IgD-negative memory B cell (primary cell): Measurements from ENCODE around the gene SUV39H2. TPM values are rescaled to one million over a fixed set of nuclear protein-coding genes. Genes with fewer than 3 reads are reported as not detected.
A peak's percentile ranks its signal among the peaks of the same experiment; 100 is the strongest.
"Not testable (repeated sequence)": the region's sequence is repeated elsewhere in the genome, so short reads cannot be mapped to it uniquely, and the experiment has no call there.

ENCODE experiments used
- H3K27ac Mint-ChIP-seq, 3 donors: one replicate each; pipeline ENCODE4 v1.8.0; 2020 to 2022; ENCODE audit warnings: mild to moderate bottlenecking in 3 of 3, mixed read lengths in 3 of 3, moderate library complexity in 1 of 3
- H3K27me3 Mint-ChIP-seq: one replicate; pipeline ENCODE4 v1.8.0; 2021; ENCODE audit warnings: mixed read lengths
- H3K36me3 Mint-ChIP-seq: one replicate; pipeline ENCODE4 v1.8.0; 2020; ENCODE audit warnings: mild to moderate bottlenecking, mixed read lengths
- H3K4me1 Mint-ChIP-seq, 3 donors: one replicate each; pipeline ENCODE4 v1.8.0; 2020 to 2022; ENCODE audit warnings: mixed read lengths in 3 of 3, mild to moderate bottlenecking in 1 of 3
- H3K4me3 Mint-ChIP-seq, 4 donors: one replicate each; pipeline ENCODE4 v1.8.0; 2020 to 2022; ENCODE audit warnings: mild to moderate bottlenecking in 4 of 4, mixed read lengths in 4 of 4, moderate library complexity in 3 of 4
- H3K9me3 Mint-ChIP-seq, 3 donors: one replicate each; pipeline ENCODE4 v1.8.0; 2020 to 2021; ENCODE audit warnings: mixed read lengths in 3 of 3, mild to moderate bottlenecking in 1 of 3
- polyA plus RNA-seq: library from polyadenylated mRNA; unstranded; fragments of 300-500 nt; fragmentation: Illumina TruSeq; gene quantifications from one replicate; pipeline ENCODE4 v1.2.3, GENCODE V29; 2021

Gene SUV39H2
- polyA plus RNA-seq, 1 donor from 2014 or later, result 0.43 TPM

DNA sequence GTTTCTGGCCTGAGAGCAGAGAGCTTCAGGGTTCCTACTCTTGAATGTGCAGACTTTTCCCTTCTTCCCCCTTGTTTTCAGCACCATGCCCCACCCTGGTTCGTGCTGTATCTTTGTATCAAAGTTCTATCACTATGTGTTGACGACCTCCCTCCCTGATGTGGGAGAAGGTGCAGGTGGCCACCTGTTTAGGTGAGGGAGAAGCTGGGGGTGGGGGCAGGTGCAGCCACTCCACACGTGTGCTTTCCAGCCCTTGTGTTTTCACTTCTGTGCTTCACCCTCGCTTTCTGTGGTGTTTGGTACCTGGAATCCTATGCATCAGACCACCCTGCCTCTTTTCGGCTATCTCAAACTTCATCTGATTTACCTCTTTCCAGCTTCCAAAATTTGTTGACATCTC, 19.6 kb upstream of the SUV39H2 start:
- H3K4me1 Mint-ChIP-seq, result peaks cover 0 to 5% (median 3%) of the 10 kb centered on the region in 3 donors
- H3K9me3 Mint-ChIP-seq, result no peaks in the 10 kb centered on the region
- H3K27me3 Mint-ChIP-seq, result no peaks in the 10 kb centered on the region
- no peak overlapping the region for H3K4me3 Mint-ChIP-seq
- H3K36me3 Mint-ChIP-seq, result peaks cover 5% of the 10 kb centered on the region
- peak overlapping the region in 1 of 3 donors; percentile 47 for H3K27ac Mint-ChIP-seq

DNA sequence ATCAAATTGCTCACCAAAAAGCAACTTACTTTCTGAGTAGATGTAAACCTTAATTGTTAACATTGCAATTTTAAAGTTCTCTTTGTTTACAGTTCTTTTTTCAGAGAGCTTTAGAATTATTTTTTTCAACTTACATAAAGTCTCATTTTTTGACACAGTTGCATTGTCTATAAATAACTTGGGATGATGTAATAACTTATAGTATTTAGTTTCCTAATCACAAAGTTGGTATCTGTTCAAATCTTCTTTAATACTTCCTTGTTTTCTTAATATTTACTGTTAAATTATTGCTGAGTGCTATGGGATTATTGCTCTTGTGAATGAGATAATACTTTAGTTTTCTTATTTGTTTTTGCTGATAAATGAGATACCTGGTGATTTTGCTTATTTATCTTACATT, 18.9 kb upstream of the SUV39H2 start:
- Mint-ChIP-seq H3K27ac (no peak overlapping the region), H3K4me1 (peaks cover 0 to 5% (median 3%) of the 10 kb centered on the region in 3 donors), H3K36me3 (peaks cover 5% of the 10 kb centered on the region), H3K9me3 (no peaks in the 10 kb centered on the region), H3K27me3 (no peaks in the 10 kb centered on the region), H3K4me3 (no peak overlapping the region)

DNA sequence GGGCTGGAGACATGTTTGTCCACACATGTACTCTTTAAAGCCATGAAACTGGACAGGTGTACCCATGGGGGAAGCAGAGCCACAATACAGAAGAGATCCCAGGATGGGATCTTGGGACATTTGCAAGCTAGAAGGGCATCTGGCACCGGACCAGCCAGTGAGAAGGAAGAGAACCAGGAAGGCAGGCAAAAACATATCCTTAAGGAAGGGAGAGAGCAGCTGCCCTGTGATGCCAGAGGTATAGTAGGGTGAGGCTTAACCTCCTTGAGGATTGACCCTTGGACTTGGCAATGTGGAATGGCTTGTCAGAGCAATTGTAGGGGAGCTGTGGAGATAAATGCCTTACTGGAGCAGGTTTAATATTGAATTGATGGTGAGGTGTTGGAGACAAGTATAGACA, 17.9 kb upstream of the SUV39H2 start:
- H3K27ac Mint-ChIP-seq, result no peak overlapping the region
- peaks cover 0 to 5% (median 3%) of the 10 kb centered on the region in 3 donors for H3K4me1 Mint-ChIP-seq
- H3K27me3 Mint-ChIP-seq, result no peaks in the 10 kb centered on the region
- no peak overlapping the region for H3K4me3 Mint-ChIP-seq
- peaks cover 5% of the 10 kb centered on the region for H3K36me3 Mint-ChIP-seq
- H3K9me3 Mint-ChIP-seq, result no peaks in the 10 kb centered on the region

DNA sequence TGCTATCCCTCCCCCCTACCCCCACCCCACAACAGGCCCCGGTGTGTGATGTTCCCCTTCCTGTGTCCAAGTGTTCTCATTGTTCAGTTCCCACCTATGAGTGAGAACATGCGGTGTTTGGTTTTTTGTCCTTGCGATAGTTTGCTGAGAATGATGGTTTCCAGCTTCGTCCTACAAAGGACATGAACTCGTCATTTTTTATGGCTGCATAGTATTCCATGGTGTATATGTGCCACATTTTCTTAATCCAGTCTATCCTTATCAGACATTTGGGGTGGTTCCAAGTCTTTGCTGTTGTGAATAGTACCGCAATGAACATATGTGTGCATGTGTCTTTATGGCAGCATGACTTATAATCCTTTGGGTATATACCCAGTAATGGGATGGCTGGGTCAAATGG, 14.2 kb upstream of the SUV39H2 start:
- H3K36me3 Mint-ChIP-seq, H3K4me3 Mint-ChIP-seq: not testable (repeated sequence)

DNA sequence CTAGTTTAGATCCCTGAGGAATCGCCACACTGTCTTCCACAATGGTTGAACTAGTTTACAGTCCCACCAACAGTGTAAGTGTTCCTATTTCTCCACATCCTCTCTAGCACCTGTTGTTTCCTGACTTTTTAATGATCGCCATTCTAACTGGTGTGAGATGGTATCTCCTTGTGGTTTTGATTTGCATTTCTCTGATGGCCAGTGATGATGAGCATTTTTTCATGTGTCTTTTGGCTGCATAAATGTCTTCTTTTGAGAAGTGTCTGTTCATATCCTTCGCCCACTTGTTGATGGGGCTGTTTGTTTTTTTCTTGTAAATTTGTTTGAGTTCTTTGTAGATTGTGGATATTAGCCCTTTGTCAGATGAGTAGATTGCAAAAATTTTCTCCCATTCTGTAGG, 13.8 kb upstream of the SUV39H2 start:
- H3K4me1 Mint-ChIP-seq, H3K4me3 Mint-ChIP-seq, H3K27me3 Mint-ChIP-seq, H3K27ac Mint-ChIP-seq, H3K36me3 Mint-ChIP-seq, H3K9me3 Mint-ChIP-seq: not testable (repeated sequence)

More for the DNA sequence above, 14.2 kb upstream of the SUV39H2 start:
- H3K27me3 Mint-ChIP-seq, H3K27ac Mint-ChIP-seq, H3K4me1 Mint-ChIP-seq, H3K9me3 Mint-ChIP-seq: not testable (repeated sequence)

DNA sequence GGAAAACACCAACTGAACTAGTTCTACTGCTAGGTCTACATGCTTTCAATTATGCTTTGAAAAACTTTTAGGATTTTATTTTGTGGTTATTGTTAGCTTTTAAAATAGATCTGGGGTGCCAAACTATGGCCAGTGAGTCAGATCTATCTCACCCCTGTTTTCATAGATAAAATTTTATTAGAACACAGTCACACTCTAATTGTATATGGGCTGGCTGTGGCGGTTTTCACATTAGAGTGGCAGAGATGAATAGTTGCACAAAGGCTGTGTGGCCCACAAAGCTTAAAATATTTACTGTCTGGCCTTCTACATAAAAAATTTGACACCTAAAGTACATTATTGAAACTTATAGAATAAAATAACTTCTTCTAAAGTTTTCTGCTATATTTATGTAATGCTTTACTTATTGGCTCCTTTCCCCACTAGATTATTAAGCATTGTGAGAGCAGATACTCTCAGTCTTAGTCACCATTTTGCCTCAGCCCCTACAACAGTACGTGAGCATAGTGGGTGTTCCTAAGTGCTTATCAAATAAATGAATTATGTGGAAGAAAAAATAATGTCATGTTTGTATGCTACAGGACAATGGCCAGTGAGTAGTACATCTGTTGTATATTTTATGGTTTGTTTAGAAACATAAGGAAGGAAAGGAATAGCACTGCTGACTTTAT, 5.4 kb upstream of the SUV39H2 start:
- Mint-ChIP-seq H3K27ac (peak overlapping the region in 1 of 3 donors; percentile 28), H3K36me3 (no peaks in the 10 kb centered on the region), H3K27me3 (no peaks in the 10 kb centered on the region), H3K4me3 (no peak overlapping the region), H3K4me1 (peaks cover 4 to 9% (median 8%) of the 10 kb centered on the region in 3 donors), H3K9me3 (no peaks in the 10 kb centered on the region)

DNA sequence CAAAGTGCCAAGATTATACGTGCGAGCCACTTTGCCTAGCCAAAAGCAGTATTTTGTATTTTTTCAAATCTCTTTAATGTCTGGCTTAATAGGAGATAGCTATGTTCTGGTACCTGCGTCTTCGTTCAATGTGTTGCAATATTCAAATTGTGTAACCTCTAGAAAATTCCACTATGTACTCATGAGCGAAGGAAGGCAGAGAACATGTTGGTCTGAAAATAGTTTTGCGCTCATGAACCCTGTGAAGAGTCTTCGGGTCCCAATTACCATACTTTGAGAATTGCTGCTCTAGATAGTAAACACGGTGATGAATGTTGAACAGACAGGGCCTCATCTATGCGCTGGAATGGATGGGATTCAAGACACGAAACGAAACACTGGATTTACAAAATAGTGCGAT, 2.7 kb upstream of the SUV39H2 start:
- Mint-ChIP-seq H3K4me1 (peaks cover 4 to 14% (median 14%) of the 10 kb centered on the region in 3 donors), H3K27ac (no peak overlapping the region), H3K4me3 (peak overlapping the region in 1 of 4 donors; percentile 96), H3K36me3 (no peaks in the 10 kb centered on the region), H3K9me3 (no peaks in the 10 kb centered on the region), H3K27me3 (no peaks in the 10 kb centered on the region)

DNA sequence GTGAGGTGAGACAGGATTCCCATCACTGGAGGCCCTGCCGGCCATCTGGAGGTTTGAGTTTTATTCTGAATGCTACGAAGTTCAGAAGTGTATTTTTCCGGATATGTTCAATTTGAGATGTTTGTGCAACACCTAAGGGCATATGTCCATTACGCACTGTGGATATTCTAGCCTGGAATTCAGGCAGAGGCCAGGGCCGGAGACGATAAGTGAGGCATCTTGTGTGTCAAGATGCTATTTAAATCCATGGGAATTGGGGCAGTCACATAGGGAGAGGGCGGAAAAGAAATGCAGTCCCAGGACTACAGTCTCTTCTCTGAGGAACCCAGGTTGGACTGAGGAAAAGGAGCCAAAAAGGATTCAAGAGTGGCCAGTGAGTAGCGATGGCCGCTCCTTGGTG, 1.9 kb upstream of the SUV39H2 start:
- no peaks in the 10 kb centered on the region for H3K27me3 Mint-ChIP-seq
- no peaks in the 10 kb centered on the region for H3K36me3 Mint-ChIP-seq
- peak overlapping the region; percentile 93 to 98 (median 96) for H3K4me3 Mint-ChIP-seq
- no peaks in the 10 kb centered on the region for H3K9me3 Mint-ChIP-seq
- H3K27ac Mint-ChIP-seq, result no peak overlapping the region
- H3K4me1 Mint-ChIP-seq, result peaks cover 5 to 14% (median 12%) of the 10 kb centered on the region in 3 donors

DNA sequence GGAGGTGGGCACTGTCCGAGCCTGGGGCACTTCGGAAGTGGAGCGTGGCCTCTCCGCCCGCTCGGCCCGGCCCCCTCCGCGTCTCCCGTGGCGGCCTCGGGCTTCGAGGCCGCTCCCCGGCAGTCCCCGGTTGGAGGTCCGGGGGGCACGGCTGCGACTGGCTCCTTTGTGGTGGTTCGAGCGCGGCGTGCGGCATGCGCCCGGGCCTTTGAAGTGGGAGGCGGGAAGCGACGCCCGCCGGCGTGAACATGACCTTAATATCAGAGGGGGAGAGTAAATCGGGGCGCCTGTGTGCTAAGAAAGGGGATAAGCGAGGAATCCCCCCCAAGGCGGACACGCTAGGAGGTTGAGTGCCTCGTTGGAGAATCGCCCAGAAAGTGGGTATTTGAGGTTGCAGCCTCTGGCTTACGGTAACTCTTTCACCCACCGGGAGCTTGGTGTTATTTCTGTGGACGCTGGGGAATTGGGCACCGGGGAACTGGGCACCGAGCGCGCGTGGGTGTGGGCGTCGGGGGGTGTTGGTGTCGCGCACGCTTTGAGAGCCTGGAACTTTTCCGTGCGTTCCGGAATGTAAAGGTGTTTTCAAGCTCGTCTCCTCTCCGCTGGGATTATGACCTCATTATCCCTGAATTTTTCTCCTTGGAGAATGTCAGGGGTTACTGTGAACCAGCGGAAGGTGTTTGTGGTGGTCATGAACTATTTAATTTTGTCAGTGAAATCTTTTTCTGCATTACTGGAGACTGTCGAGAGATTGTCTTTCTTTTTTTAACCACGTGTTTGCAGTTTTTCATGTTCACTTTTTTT, 660 bp downstream of the SUV39H2 start:
- peaks cover 12 to 16% (median 13%) of the 10 kb centered on the region in 3 donors for H3K4me1 Mint-ChIP-seq

DNA sequence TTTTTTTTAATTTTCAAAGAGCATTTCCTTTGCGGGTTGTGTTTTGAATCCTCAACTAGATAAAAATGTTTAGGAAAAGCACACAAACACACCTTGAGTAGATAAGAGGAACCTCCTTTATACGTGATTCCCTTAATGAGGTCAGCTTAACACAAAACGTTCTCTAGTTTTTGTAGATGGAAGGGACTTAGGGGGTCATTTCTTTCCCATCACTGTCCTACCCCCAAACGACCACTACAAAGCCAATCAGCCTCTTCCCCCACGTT, 1.2 kb downstream of the SUV39H2 start:
- Mint-ChIP-seq H3K27ac (peak overlapping the region; percentile 23 to 87 (median 87)), H3K36me3 (no peaks in the 10 kb centered on the region), H3K4me1 (peaks cover 12 to 16% (median 13%) of the 10 kb centered on the region in 3 donors), H3K4me3 (peak overlapping the region; percentile 87 to 96 (median 93)), H3K9me3 (no peaks in the 10 kb centered on the region), H3K27me3 (no peaks in the 10 kb centered on the region)

More for the DNA sequence above, 660 bp downstream of the SUV39H2 start:
- Mint-ChIP-seq H3K36me3 (no peaks in the 10 kb centered on the region), H3K9me3 (no peaks in the 10 kb centered on the region), H3K27ac (peak overlapping the region; percentile 23 to 87 (median 87)), H3K27me3 (no peaks in the 10 kb centered on the region), H3K4me3 (peak overlapping the region; percentile 87 to 96 (median 93))

DNA sequence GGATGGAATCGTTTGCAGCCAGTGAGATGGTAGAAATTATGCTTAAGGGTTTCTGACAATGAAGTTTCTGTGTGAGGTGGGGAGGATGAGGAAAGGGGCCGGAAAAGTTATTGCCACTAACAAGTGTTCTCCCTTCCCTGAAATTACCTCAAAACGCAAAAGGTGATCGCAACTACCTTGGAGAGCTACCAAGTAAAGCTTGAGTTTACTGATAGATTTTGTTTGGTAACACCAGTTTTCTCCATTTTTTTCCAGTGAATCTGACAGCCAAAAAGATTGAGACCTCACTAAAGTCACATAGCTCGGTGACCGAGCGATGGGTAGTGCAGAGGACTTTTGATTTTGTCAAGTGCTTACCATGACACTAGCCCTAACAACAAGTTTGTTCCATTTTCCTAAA, 1.6 kb downstream of the SUV39H2 start:
- no peaks in the 10 kb centered on the region for H3K27me3 Mint-ChIP-seq
- no peaks in the 10 kb centered on the region for H3K9me3 Mint-ChIP-seq
- peak overlapping the region; percentile 87 to 96 (median 93) for H3K4me3 Mint-ChIP-seq
- no peaks in the 10 kb centered on the region for H3K36me3 Mint-ChIP-seq
- peaks cover 12 to 16% (median 13%) of the 10 kb centered on the region in 3 donors for H3K4me1 Mint-ChIP-seq
- peak overlapping the region in 2 of 3 donors; percentile 87 for H3K27ac Mint-ChIP-seq

DNA sequence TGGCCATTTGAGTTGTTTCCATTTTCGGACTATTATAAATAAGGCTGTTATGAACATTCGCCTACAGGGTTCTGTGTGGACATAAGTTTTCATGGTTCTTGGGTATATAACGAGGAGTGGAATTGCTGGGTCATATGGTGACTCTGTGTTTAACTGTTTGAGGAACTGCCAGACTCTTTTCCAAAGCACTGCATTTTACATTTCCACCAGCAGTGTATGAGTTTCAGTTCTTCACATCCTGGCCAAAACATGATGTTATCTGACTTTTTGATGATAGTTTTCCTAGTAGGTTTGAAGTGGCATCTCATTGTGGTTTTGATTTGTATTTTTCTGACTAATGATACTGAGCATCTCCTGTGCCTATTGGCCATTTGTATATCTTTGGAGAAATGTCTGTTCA, 5.4 kb downstream of the SUV39H2 start:
- H3K27ac Mint-ChIP-seq, result peak overlapping the region in 1 of 3 donors; percentile 53
- H3K9me3 Mint-ChIP-seq, result no peaks in the 10 kb centered on the region
- no peaks in the 10 kb centered on the region for H3K27me3 Mint-ChIP-seq
- H3K4me1 Mint-ChIP-seq, result peaks cover 4 to 11% (median 9%) of the 10 kb centered on the region in 3 donors
- peak overlapping the region in 1 of 4 donors; percentile 22 for H3K4me3 Mint-ChIP-seq
- H3K36me3 Mint-ChIP-seq, result no peaks in the 10 kb centered on the region

DNA sequence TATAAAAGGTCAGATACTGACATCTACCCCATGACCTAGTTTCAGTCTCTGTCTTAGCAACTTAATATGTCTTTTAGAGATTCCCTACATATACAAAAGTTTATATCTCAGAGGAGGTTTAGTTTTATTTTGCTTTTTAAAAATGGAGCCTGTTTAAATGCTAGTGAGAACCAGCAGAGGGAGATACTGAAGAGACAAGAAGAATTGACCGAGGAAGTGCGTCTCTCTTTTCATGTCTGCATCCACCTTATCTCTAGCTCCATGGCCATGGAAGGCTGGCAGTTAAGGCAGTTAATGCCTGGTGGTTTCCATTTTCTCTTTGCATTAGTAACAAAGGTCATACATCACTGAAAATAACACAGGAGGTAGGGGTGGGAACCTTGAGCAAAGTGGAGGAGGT, 10.7 kb downstream of the SUV39H2 start:
- Mint-ChIP-seq H3K4me3 (no peak overlapping the region), H3K4me1 (peaks cover 3 to 5% (median 4%) of the 10 kb centered on the region in 3 donors), H3K27ac (peak overlapping the region in 1 of 3 donors; percentile 3), H3K36me3 (no peaks in the 10 kb centered on the region), H3K9me3 (no peaks in the 10 kb centered on the region), H3K27me3 (no peaks in the 10 kb centered on the region)

DNA sequence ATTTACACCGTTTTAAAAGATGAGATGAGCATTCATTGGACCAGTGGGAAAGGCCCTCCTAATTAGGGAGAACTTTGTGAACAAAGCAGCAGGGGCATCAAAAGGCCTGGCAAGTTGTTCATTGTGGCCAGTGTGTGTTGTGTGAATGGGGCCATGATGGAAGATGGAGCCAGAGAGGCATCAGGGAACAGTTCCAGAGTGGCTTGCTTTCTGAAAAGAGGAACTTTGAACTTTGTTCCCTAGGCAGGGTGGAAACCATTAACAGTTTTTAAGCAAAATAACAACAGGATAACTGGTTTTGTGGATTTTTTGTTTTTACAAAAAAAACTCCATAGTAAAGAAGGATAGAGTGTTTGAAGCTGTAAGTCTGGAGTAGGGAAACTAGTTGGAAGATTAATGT, 12.5 kb downstream of the SUV39H2 start:
- Mint-ChIP-seq H3K4me3 (no peak overlapping the region), H3K36me3 (no peaks in the 10 kb centered on the region), H3K4me1 (peaks cover 3 to 5% (median 4%) of the 10 kb centered on the region in 3 donors), H3K27me3 (no peaks in the 10 kb centered on the region), H3K27ac (no peak overlapping the region), H3K9me3 (no peaks in the 10 kb centered on the region)

DNA sequence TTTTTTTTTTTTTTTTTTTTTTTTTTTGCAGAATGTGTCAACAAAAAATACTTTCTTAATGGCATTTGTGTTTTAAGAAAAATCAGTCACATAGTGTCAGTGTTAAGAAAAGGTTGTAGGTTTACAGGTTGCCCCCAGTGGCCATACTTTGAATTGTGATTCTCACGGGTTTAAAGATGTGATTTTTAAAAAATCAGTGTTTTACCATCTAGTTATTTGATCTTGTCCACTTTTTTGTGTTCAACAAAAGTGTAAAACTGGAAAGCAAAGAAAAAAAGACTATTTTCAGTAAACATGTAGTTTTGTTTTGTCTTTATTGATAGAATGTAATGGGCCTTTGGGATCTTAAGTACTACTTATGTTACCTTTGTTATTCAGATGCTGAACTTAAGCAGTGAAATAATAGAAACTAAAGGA, 25.7 kb downstream of the SUV39H2 start:
- Mint-ChIP-seq H3K27ac (peak overlapping the region in 1 of 3 donors; percentile 50), H3K4me3 (no peak overlapping the region), H3K4me1 (peaks cover 0 to 7% (median 7%) of the 10 kb centered on the region in 3 donors), H3K9me3 (no peaks in the 10 kb centered on the region), H3K27me3 (no peaks in the 10 kb centered on the region), H3K36me3 (peaks cover 5% of the 10 kb centered on the region)

DNA sequence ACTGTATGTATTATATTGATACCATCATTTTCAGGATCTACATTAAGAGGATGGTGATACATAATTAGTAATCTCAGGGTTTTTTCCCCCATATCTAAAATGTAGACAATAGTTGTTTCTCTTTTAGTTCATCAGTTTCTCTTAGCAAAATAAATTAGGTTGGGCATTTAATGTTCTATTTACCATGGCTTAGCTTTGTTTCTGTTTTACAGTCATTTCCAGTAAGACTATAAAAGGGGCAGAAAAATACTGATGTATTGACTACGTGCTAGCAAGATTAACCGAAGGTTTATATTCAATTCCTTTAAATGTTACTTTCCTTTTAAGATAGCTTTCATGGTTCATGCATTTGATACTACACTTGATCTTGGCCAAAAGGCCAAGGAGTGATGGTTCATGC, 26.2 kb downstream of the SUV39H2 start:
- H3K27ac Mint-ChIP-seq, result peak overlapping the region in 1 of 3 donors; percentile 27
- peaks cover 0 to 7% (median 7%) of the 10 kb centered on the region in 3 donors for H3K4me1 Mint-ChIP-seq
- H3K27me3 Mint-ChIP-seq, result no peaks in the 10 kb centered on the region
- H3K36me3 Mint-ChIP-seq, result peaks cover 7% of the 10 kb centered on the region
- H3K4me3 Mint-ChIP-seq, result no peak overlapping the region
- H3K9me3 Mint-ChIP-seq, result no peaks in the 10 kb centered on the region
